Measurements from ENCODE around the gene CD6. TPM values are rescaled to one million over a fixed set of nuclear protein-coding genes. Genes with fewer than 3 reads are reported as not detected.

The CD6 gene, protein sequence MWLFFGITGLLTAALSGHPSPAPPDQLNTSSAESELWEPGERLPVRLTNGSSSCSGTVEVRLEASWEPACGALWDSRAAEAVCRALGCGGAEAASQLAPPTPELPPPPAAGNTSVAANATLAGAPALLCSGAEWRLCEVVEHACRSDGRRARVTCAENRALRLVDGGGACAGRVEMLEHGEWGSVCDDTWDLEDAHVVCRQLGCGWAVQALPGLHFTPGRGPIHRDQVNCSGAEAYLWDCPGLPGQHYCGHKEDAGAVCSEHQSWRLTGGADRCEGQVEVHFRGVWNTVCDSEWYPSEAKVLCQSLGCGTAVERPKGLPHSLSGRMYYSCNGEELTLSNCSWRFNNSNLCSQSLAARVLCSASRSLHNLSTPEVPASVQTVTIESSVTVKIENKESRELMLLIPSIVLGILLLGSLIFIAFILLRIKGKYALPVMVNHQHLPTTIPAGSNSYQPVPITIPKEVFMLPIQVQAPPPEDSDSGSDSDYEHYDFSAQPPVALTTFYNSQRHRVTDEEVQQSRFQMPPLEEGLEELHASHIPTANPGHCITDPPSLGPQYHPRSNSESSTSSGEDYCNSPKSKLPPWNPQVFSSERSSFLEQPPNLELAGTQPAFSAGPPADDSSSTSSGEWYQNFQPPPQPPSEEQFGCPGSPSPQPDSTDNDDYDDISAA
- 1 to 10 TPM in 2 of 12 donors, under 1 TPM in 8, not detected in 2; 0.33 to 2.1 (median 0.81) TPM for polyA plus RNA-seq (ENCODE audit: insufficient read length in 12 of 12)
- long read RNA-seq, donor 1: 0 reads
- long read RNA-seq, donor 2: 0 reads
- long read RNA-seq, donor 3: 0 reads
- long read RNA-seq, donor 4: 0 reads
- long read RNA-seq, donor 5: 0 reads
- long read RNA-seq, donor 6: 0 reads
- long read RNA-seq, donor 7: 0 reads
- long read RNA-seq, donor 8: 0 reads
- long read RNA-seq, donor 9: 0 reads
- long read RNA-seq, donor 10: 0 reads
- long read RNA-seq, donor 11: 0 reads

DNA sequence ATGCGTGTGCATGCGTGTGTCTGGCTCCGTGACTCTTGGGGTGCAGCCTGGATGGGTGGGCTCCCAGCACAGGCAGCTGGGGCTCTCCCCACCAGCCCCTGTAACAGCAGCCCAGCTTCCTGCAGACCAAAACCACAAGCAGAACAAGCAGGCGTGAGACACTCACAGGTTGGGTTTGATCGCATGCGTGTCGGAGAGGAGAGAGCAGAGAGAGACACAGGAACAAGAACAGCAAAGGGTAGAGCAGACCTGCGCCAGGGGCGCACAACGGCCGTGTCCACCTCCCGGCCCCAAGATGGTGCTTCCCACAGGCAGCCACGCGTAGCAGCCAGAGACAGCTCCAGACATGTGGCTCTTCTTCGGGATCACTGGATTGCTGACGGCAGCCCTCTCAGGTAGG lies at the start of gene CD6:
CD6 (plus strand) TSS at position 161 of the 400 bp plus-strand sequence; CDS start at position 347, 186 bp downstream.
- DNase-seq: no peak

DNA sequence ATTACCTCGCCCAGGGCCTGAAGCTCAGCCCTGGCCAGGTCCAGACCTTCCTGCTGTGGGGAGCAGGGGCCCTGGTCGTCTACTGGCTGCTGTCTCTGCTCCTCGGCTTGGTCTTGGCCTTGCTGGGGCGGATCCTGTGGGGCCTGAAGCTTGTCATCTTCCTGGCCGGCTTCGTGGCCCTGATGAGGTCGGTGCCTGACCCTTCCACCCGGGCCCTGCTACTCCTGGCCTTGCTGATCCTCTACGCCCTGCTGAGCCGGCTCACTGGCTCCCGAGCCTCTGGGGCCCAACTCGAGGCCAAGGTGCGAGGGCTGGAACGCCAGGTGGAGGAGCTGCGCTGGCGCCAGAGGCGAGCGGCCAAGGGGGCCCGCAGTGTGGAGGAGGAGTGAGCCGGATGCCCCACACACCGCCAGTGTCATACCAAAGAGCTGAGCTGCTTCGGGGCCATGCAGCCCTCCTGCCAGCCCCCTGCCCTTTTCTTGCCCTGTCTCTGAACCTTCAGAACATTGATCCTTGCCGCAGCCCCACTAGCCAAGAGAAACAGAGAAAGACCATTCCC lies 49.6 kb upstream of the CD6 start:
- no peak for DNase-seq

DNA sequence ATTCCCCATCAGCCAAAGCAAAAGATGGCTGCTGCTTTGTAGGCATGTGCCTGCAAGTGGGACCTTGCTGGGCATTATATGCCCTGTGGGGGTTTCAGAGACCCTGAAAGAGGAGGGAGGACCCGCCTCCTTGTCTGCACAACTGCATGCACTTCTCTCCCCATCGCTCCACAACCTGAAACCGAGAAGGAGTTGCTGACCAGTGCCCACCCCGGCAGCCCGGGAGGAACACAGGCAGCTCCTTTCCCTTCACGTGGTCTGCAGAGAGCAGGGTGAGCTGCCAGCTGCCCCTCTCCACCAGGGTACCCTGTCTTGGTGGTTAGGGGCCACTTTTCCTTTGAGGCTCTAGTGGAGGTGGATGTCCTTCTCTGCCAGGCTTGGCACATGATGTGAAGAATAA lies 48.6 kb upstream of the CD6 start:
- DNase-seq: no peak

DNA sequence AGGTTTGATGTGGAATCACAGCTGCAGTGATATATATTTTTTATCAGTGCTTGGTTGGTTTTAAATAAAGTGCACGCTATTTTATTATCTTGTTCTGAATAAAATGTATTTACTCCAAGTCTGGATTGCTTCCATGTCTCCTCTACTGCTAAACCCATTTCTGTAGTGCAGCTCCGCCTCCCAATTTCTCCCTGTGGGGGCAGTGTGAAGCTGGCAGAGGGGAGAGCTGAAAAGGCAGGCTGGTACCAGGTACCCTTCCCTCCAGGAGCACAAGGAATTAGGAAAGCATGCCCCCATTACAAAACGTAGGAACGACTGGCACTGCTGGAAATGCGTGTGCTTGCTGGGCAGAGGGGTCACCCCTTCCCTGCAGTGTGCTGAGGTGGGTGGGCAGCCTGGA lies 48.2 kb upstream of the CD6 start:
- no peak for DNase-seq

DNA sequence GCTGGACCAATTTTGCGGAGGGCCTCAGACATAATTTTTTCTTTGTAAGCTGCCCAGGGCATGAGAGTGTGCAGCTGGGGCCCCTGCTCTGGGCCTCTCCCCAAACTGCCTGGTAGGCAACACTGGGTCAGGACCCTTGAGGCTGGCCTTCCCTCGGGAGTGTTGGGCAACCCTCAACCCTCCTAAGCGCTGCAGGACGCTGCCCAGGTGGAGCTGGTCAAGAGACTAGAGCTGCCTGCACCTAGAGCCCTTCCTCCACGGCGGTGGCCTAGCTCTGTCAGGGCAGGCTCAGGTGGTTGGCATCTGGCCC lies 47.7 kb upstream of the CD6 start:
- DNase-seq: no peak

DNA sequence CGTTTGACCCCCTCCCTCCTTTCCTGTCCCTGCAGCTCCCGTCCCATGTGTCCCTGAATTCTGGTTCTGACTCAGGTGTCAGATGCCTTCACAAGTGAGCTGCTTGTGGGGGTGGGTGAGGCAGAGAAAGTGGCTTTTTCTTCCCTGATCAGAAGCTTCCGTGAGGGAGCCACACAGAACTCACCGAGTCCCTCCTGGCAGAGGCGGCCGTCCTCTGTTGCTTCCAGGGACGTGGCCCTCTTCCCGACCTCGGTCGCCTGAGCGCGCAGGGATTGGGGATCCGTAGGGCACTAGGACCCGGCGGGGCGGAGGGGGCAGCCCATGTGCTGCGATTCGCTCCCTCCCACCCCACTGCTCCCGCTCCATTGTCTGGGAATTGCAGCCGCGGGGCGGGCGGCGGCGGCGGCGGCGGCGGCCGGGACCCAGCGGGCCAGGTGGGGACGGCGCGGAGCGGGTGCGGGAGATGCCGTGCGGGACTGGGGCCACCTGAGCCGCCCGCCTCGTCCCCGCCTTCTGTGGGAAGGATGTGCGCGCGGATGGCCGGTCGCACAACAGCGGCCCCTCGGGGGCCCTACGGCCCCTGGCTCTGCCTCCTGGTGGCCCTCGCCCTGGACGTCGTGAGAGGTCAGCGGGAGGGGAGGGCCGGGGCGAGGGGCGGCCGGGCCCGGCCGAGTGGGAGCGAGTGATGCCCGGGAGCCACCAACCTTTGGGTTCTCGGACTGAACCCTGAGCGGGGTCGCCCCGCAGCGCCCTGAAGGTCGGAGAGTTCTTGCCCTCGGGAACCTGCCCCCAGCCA lies 47.2 kb upstream of the CD6 start, which contains the start of gene TMEM132A:
TMEM132A (plus strand) TSS at position 351 of the 796 bp plus-strand sequence; CDS start at position 525, 174 bp downstream.
- peak; percentile 76 for DNase-seq

DNA sequence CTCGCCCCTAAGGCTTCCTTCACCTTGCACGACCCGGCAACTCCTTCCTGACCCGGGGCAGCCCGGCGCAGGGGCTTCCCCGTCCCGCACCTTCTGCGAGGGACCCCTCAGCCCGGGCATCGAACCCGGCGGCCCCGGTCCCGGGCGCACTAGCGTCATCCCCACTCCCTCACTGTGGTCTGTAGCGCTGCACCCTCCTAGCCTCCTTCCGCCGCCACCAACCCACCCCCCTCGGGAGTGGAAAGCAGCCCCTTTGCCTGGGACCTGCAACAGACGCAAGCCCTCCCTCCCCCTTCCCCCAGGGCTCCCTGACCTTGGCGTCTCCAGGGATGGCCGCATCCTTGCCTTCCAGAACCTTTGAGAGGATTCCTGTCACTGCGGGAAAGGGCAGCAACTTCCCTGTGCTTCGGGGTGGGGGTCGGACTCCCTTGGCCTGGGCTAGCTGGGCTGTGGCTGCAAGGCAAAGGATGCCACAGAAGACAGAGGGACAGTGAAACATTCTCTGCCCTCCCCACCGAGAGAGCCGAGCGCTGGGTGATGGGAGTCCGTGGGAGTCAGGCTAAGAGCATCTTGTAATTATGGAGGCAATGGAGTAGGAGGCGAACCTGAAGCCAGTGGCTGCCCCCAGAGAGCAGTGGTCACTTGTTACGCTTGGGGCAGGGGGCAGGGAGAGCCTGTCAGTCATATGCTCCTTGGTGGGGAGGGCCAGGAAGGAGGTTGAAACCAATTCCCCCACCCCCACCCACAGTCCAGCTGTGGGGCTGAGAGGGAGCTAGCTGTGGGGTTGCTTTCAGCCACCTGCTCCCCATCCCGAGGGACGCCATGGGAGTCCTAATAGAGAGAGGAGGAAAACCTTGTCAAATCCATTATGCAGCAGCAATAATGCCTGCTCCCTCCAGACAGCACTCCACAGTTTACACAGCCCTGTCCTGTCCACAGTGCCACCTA lies 46.3 kb upstream of the CD6 start:
- no peak for DNase-seq

DNA sequence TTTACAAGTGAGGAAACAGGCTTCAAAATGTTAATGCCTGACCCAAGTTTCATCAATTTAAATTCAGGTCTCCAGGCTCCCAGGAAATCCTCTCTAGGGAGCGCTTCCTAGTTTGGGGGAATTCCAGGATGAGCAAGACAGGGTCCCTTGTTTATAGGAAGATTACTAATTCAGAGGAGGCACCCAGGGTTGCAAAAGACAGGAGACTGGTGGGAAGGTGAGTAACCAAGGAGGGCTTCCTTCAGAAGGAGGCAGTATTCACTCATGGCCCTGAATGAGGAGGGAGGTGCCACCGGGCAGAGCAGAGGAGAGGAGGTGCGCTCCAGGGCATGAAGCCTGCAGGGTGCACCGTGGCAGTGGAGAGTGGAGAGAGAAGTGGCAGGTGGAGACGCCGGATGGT lies 45.6 kb upstream of the CD6 start:
- DNase-seq: no peak

DNA sequence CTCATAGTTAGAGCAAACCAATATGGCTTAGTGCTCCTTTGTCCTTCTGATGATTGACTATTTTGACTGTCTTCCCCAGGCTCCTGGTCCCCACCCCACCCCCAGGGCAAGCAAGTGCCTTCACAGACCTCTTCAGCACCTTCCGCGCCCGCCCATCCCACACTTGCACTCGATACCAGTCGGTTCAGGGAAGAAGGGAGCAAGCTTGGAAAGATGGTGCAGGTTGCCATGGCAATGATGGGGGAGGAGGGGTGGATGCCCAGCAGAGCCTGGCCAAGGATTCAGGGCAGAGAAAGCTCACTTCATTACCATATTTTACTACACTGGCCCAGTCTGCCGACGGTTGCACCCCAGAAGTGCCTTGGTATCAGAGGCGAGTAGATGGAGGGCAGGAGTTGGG lies 45.0 kb upstream of the CD6 start:
- DNase-seq: no peak

DNA sequence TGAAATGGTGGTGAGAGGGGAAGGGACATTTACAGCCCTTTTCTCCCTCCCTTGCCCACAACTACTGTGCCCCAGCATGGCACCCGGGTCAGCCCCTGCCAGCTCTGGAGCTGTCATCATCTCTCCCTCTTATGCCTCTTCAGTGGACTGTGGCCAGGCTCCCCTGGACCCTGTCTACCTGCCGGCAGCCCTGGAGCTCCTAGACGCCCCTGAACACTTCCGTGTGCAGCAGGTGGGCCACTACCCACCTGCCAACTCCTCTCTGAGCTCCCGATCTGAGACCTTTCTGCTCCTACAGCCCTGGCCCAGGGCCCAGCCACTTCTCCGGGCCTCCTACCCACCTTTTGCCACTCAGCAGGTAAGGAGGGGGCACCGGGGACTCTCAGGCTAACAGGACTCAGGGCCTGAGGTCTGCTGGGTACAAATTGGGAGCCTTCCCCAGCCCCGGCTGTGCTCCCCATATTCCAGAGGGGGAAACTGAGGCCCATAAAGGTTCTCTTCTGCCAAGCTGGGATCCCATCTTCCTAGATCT lies 44.4 kb upstream of the CD6 start:
- DNase-seq: no peak

DNA sequence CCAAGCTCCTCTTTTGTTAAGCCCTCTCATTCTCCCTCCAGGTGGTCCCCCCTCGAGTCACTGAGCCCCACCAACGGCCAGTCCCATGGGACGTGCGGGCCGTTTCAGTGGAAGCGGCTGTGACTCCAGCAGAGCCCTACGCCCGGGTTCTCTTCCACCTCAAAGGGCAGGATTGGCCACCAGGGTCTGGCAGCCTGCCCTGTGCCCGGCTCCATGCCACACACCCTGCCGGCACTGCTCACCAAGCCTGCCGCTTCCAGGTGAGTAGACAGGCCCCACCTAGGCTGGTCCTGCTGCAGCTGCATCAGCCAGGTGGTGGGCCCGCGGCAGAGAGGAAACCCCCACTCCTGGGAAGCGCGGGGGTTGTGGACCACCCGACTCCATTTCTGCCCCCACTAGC lies 43.9 kb upstream of the CD6 start:
- DNase-seq: no peak

DNA sequence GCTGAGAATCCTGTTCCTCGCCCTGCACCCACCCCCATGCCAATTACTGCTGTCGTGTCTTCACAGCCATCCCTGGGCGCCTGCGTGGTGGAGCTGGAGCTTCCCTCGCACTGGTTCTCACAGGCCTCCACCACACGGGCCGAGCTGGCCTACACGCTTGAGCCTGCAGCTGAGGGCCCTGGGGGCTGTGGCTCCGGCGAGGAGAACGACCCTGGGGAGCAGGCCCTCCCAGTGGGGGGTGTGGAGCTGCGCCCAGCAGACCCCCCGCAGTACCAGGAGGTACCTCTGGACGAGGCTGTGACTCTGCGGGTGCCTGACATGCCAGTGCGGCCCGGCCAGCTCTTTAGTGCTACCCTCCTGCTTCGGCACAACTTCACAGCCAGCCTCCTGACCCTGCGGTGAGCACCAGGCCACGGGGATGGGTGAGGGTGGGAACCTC lies 42.9 kb upstream of the CD6 start:
- DNase-seq: no peak

DNA sequence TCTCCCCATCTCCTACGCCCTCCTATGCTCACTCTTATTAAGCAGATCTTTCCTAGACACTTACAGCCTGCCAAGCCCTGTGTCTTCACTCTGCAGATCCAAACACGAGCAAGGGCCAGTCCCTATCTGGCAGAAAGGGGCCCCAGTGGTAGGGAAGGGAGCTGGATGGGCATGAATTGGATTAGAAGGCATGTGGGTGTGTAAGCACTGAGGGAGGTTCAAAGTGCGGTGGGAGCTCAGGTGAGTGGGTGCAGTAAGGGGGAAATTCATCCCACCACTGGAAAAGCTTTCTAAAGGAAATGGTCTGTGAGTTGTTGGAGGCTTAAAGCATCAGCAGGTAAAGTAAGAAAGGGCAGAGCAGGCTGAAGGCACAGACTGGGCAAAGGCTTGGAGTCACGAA lies 41.7 kb upstream of the CD6 start:
- DNase-seq: no peak

DNA sequence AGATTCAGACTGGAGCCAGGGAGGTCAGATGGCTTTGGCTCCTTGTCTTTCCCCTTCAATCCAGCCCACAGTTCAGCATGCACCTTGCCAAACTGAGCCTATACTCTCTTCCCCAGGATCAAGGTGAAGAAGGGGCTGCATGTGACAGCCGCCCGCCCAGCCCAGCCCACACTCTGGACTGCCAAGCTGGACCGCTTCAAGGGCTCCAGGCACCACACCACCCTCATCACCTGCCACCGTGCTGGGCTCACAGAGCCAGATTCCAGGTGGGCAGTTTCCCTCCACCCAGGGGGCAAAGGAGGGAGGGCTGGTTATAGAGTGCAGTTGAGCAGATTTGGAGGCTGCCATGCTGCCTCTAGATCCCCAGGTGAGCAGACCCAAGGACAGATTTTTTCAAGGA lies 41.1 kb upstream of the CD6 start:
- DNase-seq: no peak

DNA sequence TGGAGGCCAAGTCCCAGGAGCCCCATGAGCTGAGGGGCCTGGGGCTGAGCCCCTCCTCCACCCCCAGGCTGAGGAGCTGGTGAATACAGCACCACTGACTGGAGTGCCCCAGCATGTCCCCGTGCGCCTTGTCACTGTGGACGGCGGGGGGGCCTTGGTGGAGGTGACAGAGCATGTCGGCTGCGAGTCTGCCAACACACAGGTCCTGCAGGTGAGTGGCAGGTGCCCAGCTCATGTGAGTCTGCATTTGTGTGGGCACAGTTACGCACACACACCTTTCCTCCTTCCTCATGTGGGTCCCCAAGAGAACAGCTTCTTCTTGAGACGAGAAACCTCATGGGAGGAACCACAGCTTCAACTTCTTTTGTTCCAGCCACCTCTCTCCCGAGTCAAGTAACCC lies 39.6 kb upstream of the CD6 start:
- DNase-seq: no peak

DNA sequence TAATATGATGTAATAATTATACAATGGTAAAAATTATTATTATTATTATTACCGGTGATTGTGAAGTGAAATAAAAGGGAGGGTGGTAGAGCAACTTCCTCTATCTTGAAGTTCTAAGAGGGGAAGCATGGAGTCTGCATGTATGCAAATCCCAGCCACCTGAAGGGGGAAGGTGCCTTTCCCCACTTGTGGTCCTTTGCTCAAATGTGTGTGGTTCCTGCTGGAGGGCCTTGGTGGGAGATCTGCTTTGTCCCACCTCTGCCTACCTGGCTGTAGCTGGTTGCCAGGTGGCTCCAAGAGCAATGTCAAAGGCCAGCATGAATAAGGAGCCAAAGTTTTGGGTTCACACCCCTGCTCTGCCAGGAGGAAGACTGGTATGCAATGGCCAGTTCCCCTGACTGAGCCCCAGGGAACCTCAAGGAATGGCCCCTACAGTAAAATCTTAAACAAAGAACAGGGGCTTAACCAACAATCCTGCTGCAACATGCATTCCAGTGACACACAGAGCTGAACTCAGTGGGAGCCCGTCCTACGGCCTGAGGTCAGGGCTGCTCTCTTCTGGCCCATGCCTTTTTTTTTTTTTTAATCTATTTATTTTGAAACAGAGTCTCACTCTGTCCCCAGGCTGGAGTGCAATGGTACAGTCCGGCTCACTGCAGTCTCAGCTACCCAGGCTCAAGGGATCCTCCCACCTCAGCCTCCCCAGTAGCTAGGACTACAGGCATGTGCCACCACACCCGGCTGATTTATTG lies 38.7 kb upstream of the CD6 start:
- no peak for DNase-seq

DNA sequence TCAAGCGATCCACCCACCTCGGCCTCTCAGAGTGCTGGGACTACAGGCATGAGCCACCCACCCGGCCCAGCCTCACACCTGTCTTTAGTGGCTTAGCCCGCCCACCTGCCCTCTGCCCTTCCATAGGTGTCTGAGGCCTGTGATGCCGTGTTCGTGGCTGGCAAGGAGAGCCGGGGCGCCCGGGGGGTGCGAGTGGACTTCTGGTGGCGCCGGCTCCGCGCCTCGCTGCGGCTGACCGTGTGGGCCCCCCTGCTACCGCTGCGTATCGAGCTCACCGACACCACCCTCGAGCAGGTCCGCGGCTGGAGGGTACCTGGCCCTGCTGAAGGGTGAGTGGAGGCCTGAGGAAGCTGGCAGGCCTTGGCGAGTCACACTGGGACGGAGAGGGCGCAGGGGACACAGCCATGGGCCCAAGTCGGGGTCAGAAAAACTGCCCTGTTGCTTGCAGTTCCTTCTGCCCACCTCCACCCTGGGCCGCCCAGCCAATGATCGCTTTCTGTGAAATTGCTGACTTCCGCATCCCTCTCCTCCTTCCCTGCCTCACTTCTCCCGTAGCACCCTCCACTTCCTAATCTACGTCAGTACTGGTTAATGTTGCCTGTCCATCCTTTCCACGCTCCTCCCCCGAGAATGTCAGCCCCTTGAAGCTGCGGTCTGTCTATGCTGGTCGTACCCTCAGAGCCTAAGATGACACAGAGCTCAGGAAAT lies 37.9 kb upstream of the CD6 start:
- DNase-seq: no peak

DNA sequence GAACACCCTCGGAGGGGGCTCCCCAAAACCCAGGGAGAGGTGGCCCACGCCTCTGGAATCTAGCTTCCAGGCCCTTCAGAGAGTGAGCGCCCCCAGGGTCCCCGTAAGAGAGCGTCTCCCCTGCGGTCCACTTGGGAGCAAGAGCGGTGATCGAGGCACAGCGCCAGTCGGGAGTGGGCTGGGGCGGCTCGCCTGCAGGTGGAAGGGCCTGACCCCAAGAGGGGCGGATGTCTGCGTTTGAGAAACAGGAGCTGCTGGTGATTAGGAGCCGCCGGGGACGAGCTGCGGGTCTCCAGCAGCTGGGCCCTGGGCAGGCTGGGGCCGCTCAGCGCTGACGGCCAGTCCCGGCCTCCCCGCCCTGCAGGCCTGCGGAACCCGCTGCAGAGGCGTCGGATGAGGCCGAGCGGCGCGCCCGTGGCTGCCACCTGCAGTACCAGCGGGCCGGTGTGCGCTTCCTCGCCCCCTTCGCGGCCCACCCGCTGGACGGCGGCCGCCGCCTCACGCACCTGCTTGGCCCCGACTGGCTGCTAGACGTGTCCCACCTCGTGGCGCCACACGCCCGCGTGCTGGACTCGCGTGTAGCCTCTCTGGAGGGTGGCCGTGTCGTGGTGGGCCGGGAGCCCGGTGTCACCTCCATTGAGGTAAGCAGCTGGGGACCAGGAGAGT lies 37.2 kb upstream of the CD6 start:
- DNase-seq: no peak
